Neural progenitor cell (in vitro differentiated cells): ENCODE measurements around the gene WDR75.

Experiments
- CTCF ChIP-seq: fragments of 200-600 bp; sonication (generic); IDR thresholded peaks from 2 replicates; pipeline ENCODE4 v1.5.1; 2017; ENCODE audit warnings: antibody characterized with exemption, mild to moderate bottlenecking
- EZH2 ChIP-seq: fragments of 200-600 bp; sonication (generic); IDR thresholded peaks from 2 replicates; pipeline ENCODE4 v1.6.1; 2017; ENCODE audit warnings: antibody characterized with exemption, mild to moderate bottlenecking, moderate library complexity
- EZH2phosphoT487 ChIP-seq: fragments of 200-600 bp; sonication (generic); IDR thresholded peaks from 2 replicates; pipeline ENCODE4 v1.6.1; 2017; ENCODE audit warnings: antibody characterized with exemption

- TF ChIP-seq CTCF = no peak
- TF ChIP-seq EZH2phosphoT487 = no peak
- TF ChIP-seq EZH2 = no peak
Measured at GRCh38 chr2:189409131-189409530, 32.1 kb upstream of the WDR75 start.
